ENCODE results near the gene PPP3R1.

- no peak for TF ChIP-seq CTCF (conservative IDR thresholded peaks at IDR 0.05; ENCODE audit: low read depth, low read length)
- no peak for TF ChIP-seq EZH2 (IDR thresholded peaks at IDR 0.05; ENCODE audit: borderline replicate concordance, low read depth, low read length, poor library complexity, severe bottlenecking)
Observed at GRCh38 chr2:68266655-68267054, 14.3 kb upstream of the PPP3R1 start.
